Measurements from ENCODE around the gene EYS.
"Not testable (repeated sequence)": the region's sequence is repeated elsewhere in the genome, so short reads cannot be mapped to it uniquely, and the experiment has no call there.

Gene EYS

DNA sequence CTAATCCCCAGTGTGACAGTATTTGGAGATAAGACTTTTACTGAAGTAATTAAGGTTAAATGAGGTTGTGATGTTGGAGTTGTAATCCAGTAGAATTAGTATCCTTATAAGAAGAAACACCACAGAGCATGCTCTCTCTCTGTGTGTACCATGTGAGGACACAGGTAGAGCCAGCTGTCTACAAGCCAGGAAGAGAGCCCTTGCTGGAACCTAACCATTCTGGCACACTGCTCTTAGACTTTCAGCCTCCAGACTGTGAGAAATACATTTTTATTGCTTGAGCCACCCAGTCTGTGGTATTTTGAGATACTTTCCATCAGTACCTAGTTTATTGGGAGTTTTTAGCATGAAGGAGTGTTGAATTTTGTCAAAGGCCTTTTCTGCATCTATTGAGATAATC, 1961.2 kb downstream of the EYS start:
- no peak for DNase-seq

DNA sequence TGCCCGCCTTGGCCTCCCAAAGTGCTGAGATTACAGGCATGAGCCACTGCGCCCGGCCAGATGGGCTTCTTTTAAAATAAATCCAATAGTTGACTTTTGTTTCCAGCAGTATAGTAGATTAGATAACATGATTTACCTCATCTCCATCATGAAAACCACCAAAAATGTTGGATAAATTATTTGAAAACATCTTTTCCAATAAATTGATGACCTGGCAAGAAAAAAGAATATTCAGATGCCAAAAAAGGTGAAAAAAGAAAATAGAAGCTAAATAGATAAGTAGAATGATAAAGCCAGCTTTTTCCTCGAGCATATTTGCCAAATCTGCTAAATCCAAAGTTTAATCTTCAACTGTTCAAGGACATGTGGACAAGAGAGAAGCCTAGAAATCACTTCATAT, 1962.2 kb downstream of the EYS start:
- no peak for DNase-seq

GRCh38 chr6:63743691-63744090, 1963.3 kb downstream of the EYS start:
- DNase-seq, result no peak

GRCh38 chr6:63742060-63742459, 1965.0 kb downstream of the EYS start:
- DNase-seq, result no peak

DNA sequence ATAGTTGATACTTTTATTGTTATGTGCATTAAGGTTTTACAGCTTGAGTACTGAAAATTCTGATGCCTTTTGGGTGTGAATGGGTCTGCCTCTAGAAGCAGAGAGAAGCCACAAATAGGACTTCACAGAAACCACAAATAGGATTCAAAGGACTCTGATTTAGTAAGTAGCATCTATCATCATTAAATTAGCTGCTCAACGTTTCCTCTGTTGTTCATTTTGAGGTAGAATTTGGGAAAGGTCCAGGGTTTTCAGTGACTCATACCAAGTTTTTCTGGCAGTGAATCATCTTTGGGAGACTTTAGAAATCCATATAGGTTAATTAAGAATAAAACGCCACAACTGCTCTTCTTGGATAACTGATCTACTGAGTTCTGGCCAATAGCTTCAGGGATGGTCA, 1966.3 kb downstream of the EYS start:
- DNase-seq, result no peak

GRCh38 chr6:63739094-63739687, 1967.8 kb downstream of the EYS start:
- no peak for DNase-seq

DNA sequence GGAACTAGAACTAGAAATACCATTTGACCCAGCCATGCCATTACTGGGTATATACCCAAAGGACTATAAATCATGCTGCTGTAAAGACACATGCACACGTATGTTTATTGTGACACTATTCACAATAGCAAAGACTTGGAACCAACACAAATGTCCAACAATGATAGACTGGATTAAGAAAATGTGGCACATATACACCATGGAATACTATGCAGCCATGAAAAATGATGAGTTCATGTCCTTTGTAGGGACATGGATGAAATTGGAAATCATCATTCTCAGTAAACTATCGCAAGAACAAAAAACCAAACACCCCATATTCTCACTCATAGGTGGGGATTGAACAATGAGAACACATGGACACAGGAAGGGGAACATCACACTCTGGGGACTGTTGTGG, 1968.8 kb downstream of the EYS start:
- not testable (repeated sequence) for DNase-seq

- DNase-seq, result no peak
Observed at GRCh38 chr6:63734923-63735322, 1972.1 kb downstream of the EYS start.

GRCh38 chr6:63732336-63732735, 1974.7 kb downstream of the EYS start:
- DNase-seq, result no peak

GRCh38 chr6:63731930-63732329, 1975.1 kb downstream of the EYS start:
- DNase-seq, result no peak

- DNase-seq, result no peak
Observed at GRCh38 chr6:63730311-63730710, 1976.7 kb downstream of the EYS start.

DNA sequence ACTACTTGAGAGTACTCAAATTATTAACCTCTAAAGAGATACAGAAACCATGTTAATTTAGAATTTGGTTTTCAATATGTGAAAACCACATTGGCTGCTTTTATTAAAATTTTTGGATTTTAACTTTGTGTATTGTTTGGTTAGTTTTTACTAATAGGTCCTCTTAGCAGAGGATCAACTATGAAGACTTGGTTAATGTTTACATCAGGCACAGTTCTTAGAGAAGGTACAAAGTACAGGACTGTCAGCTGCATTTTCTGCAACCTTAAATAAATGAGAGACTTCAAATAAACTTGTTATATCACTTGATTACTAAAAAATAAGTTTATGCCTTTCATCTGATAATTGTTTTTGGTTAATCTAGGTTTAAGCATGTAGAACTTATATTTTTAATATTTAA, 1982.3 kb downstream of the EYS start:
- DNase-seq, result no peak

DNA sequence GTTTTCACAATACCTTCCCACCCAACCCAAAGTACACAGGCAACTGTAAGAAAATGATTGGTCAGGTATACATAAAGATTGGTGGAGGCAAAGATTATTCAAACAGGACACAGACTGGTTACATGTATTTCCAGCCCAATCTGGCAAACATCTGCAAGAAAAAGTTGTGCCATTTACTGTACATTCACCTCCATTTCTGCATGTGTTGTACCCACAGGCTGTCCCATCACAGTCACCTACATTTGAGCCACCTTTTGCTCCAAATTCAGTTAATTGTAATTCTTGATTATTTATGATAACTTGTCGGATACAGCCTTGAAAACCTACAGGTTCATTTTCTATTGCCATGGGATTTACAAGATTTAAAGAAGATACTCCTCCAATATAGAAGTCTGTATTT, 1985.8 kb downstream of the EYS start:
- DNase-seq, result no peak

DNA sequence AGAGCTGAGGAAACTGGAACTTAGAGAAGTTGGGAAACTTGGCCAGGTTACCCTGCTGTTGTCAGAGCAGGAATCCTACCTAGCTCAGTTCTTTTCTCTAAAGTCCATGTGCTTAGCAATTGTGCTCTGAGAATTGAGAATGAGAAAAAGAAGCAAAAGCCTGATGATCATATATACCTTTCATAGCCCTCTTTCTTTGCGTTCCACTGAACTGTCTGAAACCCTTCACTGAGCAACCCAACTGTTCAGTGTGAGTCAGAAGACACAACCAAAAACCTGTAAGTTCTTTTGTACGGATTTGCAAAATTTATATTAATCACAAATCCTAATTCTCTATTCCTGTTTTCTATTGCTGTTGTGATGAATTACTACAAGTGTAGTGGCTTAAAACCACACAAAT, 1990.9 kb downstream of the EYS start:
- DNase-seq, result no peak

GRCh38 chr6:63714091-63714490, 1992.9 kb downstream of the EYS start:
- DNase-seq, result no peak

DNA sequence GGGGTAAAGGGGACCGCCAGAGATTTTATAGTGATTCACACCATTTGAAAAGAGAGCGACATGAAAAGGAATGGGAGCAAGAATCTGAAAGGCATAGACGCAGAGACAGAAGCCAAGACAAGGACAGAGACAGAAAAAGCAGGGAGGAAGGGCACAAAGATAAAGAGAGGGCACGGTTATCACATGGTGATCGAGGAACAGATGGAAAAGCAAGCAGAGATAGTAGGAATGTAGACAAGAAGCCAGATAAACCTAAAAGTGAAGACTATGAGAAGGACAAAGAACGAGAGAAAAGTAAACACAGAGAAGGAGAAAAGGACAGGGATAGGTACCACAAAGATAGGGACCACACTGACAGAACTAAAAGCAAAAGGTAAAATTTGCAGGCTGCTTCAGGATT, 1993.7 kb downstream of the EYS start:
- DNase-seq, result no peak

DNA sequence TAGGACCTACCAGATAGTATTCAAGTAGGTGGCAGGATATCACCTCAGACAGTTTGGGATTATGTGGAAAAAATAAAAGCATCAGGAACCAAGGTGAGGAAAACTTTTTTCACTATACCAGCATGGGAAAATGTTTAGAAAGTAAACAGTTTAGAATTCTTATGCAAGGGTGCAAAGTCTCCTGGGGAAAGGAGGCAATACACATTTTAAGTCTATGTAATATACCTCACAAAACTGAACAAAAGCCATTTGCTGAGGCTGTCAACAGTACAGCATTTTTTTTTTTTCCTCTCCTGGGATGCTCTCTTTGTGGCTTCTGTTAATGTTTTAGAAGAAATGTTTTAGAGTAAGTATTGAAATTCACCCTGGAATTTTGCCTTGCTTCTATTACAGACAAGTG, 1997.9 kb downstream of the EYS start:
- DNase-seq, result no peak

DNA sequence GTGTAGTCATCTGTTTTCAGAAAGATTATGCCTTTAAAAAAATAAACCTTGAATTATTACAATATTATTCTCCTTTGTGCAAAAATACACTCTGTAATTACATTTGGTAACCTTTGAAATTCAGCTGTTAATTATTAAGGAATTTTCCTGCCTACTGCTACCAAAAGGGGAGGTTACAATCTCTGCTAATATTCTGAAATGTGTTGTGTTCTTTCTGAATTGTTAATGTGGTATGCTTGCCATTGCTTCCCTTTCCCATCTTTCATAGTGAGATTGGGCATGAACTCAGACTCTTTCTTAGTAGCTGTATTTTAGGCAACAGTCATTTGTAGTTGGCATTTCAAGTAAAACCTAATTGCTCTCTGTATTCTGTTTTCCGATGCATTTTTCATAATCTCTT, 1998.4 kb downstream of the EYS start:
- no peak for DNase-seq

DNA sequence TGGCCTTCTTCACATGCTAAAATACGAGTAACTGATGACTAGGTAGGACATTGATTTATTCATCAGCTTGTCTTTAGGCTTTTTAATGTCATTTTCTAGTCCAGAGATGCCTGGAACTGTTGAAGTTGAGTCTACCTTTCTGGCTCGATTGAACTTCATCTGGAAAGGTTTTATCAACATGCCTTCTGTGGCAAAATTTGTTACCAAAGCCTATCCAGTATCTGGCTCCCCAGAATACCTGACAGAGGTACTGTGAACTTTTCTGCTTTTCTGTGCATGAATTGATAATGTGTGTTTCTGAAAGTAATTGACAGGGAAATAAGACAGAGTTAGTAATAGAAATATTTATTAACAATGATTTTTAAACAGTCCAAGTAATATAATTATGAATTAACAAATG, 2000.4 kb downstream of the EYS start:
- no peak for DNase-seq

GRCh38 chr6:63705707-63706106, 2001.3 kb downstream of the EYS start:
- DNase-seq, result no peak

DNA sequence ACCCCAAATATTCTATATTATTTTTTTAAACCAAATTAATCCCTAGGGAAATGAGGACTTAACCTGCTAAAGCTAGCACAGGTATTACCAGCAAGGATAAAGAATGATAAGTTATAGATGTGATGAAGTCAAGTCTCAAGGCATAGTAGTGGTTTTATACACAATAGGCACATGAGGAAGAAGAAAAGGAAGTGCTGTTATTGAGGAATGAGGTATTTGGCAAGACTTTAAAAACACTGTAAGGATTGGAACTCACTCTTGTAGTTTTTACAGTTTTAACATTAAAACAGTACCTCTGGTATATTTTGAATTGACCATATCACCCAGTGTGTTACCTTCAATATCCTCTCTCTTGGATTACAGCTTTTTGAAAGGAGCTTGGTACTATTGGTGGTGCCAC, 2016.8 kb downstream of the EYS start:
- DNase-seq, result no peak

GRCh38 chr6:63689421-63689820, 2017.6 kb downstream of the EYS start:
- DNase-seq, result no peak

- DNase-seq, result no peak
Observed at GRCh38 chr6:63685446-63686379, 2021.3 kb downstream of the EYS start.

DNA sequence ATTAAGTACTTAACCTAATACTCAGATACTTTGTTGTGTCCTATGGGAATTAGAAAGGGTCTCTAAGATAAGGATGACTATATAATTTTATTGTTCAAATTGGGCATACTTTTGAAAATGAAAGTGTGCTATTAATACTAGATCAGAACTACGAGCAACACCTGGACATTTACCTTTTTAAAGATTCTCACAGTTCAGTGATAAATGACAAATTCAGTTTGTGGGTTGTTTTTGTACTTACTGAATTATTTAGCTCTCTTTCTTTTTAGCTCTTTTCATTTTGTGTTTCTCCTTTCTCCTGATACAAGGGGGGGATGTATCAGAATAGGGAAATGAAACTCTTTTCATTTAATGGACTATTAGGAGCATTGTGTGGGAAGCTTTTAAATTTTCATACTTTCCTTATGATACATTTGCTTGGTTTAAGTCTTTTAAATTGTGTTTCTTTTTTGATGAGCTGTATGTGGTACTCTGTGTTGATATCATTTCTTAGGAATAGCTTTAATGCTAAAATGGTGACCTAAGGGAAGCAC, 2023.9 kb downstream of the EYS start:
- no peak for DNase-seq

Data from CD4-positive, alpha-beta T cell treated with Interleukin-6 for 4 hours (primary cell).